Dedifferentiated amniotic fluid mesenchymal stem cell (primary cell): ENCODE results near the gene EVI2A.
A peak's percentile ranks its signal among the peaks of the same experiment; 100 is the strongest.

ENCODE experiments used
- DNase-seq: peaks from one replicate; pipeline ENCODE4 v3.0.0-alpha.2; 2016; ENCODE audit errors: extremely low spot score

The EVI2A gene

GRCh38 chr17:31273516-31273915 is 47.9 kb downstream of the EVI2A start:
- DNase-seq: no peak

- no peak for DNase-seq
Measured at GRCh38 chr17:31272803-31273202, 48.6 kb downstream of the EVI2A start.

GRCh38 chr17:31272236-31272635 is 49.2 kb downstream of the EVI2A start:
- DNase-seq: no peak

GRCh38 chr17:31269578-31269983 is 51.8 kb downstream of the EVI2A start:
- DNase-seq: peak; percentile 88

GRCh38 chr17:31269036-31269577 is 52.3 kb downstream of the EVI2A start:
- no peak for DNase-seq
